GM18502 (cell line): ENCODE data around the gene EMX1.

Experiments used
- ATAC-seq: cut with Tn5 transposase; IDR thresholded peaks from one replicate; pipeline ENCODE4 v1.9.1; 2021; ENCODE audit warnings: mild to moderate bottlenecking; ENCODE audit not compliant: unreplicated experiment, poor library complexity

Gene EMX1

DNA sequence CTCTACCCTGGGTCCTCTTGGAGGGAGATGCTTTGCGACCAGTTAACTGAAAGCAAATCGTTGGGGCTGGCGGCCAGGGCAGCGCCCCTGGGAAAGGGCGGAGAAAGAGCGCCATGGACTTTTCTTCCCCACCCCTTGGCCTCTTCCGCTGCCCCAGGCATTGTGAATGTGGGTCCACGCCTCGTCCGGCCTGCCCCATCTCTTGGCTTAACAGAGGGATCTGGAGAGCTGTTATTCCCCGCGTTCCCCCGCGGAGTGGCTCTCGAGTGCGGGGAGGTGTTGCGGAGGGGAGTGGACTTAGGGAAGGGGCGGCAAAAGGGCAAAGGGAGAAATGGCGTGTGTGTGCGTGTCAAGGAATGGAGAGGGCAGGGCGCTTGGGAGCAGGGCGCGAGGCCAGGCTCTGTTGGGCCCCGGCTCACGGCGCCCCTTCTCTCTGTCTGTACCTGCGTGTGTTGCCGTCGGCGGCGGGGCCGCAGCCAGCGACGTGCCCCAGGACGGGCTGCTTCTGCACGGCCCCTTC is 6.6 kb downstream of the EMX1 start:
- ATAC-seq = no peak

- ATAC-seq = no peak
Observed at GRCh38 chr2:72924353-72925240, 7.3 kb downstream of the EMX1 start.

GRCh38 chr2:72925328-72925943 is 8.1 kb downstream of the EMX1 start:
- ATAC-seq = no peak

DNA sequence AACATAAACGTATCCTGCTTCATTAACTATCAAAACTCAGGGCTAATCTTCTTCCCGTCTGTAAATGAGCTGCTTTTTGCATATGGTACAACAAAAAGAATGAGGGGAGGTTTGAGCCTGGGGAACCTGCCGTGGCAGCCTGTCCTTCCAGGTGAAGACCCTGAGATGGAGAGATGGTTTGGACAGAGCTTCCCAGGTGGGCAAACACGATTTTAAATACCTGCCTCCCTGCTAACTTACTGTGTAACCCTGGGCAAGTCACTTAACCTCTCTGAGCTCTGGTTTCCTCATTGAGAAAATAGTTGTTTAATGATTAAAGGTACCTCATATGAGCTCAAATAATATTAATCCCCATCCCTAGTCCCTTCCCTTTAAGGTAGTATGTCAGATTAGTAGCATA is 9.0 kb downstream of the EMX1 start:
- no peak for ATAC-seq

- ATAC-seq = no peak
Observed at GRCh38 chr2:72926811-72927465, 9.6 kb downstream of the EMX1 start.

GRCh38 chr2:72927619-72928550 is 10.6 kb downstream of the EMX1 start:
- ATAC-seq = no peak

DNA sequence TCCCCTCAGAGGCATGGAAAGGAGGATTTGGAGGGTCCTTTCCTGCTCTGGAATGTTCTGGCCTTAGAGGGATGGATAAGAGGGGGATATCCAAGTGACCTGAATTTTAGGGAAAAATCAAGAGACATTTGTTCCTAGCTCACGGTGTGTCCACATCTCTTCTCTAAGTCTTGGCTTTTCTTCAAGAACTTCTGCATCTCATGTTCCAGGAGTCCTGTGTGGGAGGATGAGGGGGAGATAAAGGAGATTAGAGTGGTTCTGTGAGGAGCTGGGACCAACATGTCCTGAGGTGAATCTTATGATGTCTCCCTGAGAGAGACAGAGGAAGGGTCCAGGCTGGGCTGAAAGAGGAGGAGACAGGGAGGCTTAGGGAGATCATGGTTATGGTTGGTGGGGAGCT is 11.7 kb downstream of the EMX1 start:
- ATAC-seq = no peak

DNA sequence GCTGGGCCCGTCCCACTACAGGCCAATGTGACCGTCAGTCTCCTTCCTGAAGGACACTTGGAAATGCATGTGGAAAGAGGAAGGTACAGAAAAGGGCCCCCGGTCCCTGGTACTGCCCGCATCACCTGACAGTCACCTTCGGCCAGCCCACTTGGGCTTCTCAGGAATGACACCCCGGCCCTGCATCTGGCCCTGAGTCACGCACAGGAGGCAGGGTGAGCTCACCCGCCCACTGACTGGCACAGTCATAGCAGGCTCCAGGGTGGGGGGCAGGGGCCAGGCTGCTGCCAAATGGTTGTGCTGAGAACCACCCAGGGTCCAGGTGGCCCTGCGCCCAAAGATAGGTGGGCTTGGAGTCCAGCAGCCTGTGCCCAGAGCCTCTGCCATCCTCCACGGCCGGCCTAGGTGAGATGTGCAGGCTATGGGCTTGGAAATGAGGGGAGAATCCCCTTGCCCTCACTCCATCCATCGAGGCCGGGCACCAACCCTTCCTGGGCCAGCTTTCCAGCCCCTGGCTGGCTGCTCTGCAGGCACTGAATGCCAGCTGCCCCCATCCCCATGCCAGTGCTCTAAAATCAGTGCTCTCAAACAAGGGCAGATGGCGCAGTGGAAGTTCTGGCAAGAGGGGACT is 14.1 kb downstream of the EMX1 start:
- ATAC-seq = no peak

- ATAC-seq = no peak
Observed at GRCh38 chr2:72932045-72932740, 14.9 kb downstream of the EMX1 start.

- no peak for ATAC-seq
Observed at GRCh38 chr2:72932805-72933204, 15.5 kb downstream of the EMX1 start.

DNA sequence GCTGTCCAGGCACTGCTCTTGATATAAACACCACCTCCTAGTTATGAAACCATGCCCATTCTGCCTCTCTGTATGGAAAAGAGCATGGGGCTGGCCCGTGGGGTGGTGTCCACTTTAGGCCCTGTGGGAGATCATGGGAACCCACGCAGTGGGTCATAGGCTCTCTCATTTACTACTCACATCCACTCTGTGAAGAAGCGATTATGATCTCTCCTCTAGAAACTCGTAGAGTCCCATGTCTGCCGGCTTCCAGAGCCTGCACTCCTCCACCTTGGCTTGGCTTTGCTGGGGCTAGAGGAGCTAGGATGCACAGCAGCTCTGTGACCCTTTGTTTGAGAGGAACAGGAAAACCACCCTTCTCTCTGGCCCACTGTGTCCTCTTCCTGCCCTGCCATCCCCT is 15.9 kb downstream of the EMX1 start:
- ATAC-seq = no peak

DNA sequence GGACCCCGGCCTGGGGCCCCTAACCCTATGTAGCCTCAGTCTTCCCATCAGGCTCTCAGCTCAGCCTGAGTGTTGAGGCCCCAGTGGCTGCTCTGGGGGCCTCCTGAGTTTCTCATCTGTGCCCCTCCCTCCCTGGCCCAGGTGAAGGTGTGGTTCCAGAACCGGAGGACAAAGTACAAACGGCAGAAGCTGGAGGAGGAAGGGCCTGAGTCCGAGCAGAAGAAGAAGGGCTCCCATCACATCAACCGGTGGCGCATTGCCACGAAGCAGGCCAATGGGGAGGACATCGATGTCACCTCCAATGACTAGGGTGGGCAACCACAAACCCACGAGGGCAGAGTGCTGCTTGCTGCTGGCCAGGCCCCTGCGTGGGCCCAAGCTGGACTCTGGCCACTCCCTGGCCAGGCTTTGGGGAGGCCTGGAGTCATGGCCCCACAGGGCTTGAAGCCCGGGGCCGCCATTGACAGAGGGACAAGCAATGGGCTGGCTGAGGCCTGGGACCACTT is 16.4 kb downstream of the EMX1 start:
- ATAC-seq = no peak

DNA sequence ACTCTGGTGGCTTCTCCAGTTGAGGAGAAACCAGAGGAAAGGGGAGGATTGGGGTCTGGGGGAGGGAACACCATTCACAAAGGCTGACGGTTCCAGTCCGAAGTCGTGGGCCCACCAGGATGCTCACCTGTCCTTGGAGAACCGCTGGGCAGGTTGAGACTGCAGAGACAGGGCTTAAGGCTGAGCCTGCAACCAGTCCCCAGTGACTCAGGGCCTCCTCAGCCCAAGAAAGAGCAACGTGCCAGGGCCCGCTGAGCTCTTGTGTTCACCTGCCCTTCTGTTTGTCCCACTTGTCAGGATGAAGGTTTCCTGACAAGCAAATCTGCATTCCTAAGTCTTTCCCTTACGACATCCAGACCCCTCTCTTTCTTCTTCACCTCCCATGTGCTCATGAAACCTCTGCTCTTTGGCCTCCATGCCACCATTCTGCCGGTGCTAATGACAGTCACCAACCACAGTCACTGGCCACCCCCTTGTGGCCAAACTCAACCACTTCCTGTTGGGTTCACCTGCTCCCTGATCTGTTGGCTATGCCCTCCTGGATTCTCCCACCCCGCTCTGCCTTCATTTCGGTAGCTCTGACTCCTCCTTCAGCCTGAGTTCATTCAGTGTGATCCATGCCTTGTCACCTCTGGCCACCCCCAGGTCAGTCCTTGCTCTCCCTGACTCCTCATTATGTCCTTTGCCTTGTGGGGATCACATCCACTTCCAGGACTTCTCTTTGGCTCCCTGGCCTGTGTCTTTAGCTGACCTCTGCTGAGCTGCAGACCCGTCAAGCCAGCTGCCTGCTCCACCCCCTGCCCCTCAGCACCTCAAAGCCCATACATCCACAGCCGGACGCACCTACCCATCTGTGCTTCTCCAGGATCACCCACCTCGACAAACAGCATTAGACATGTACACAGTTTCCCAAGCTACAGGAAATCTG is 17.6 kb downstream of the EMX1 start:
- peak; percentile 53 for ATAC-seq

- no peak for ATAC-seq
Observed at GRCh38 chr2:72935611-72935957, 18.3 kb downstream of the EMX1 start.

GRCh38 chr2:72936660-72937355 is 19.5 kb downstream of the EMX1 start:
- ATAC-seq = no peak

DNA sequence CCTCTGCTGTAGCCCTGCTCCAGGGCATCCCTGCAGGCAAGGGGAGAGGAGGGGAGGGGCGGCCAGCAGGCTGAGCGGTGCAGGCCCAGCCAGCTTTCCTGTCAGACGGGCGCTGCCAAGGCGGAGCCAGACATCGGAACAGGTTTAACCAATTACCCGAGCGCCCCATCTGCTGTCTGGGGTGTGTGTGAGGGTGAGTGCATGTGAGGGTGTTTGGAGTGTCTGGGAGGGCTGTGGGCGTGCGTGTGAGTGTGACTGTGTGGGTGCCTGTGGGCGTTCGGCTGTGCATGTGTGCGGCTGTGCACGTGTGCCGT is 20.0 kb downstream of the EMX1 start:
- ATAC-seq = no peak

- no peak for ATAC-seq
Observed at GRCh38 chr2:72938455-72938854, 21.1 kb downstream of the EMX1 start.

GRCh38 chr2:72940361-72940760 is 23.0 kb downstream of the EMX1 start:
- no peak for ATAC-seq
